HL-60 (cell line): ENCODE data around the gene PIRT.

Experiments
- POLR2AphosphoS5 ChIP-seq: IDR thresholded peaks from 2 replicates; pipeline ENCODE4 v1.6.1; 2012; ENCODE audit warnings: low read depth
- TF ChIP-seq, protein P1 (sequence below): IDR thresholded peaks from one replicate; pipeline ENCODE4 v1.5.1; 2011; ENCODE audit warnings: low read length, control low read depth, inconsistent platforms; ENCODE audit not compliant: insufficient read depth

DNA sequence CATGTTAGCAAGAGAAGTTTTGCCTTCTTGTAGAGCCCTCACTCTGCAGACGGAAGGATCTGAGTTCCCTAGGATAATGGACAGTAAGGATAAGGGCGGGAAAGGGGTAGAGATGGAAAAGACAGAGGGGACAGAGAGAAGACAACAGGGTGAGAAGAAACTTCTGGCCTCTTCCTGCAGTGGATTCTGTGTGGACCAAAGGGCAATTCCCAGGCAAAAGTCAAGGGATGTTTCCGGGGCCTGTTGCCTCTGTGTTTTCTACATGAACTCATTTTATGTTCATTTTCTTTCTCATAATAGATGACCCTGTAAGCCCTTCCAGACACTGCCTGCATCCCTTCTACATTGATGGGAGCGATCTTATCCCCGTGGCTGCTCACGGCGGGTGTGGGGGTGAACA is 33.3 kb downstream of the PIRT start:
- TF ChIP-seq, protein P1, sequence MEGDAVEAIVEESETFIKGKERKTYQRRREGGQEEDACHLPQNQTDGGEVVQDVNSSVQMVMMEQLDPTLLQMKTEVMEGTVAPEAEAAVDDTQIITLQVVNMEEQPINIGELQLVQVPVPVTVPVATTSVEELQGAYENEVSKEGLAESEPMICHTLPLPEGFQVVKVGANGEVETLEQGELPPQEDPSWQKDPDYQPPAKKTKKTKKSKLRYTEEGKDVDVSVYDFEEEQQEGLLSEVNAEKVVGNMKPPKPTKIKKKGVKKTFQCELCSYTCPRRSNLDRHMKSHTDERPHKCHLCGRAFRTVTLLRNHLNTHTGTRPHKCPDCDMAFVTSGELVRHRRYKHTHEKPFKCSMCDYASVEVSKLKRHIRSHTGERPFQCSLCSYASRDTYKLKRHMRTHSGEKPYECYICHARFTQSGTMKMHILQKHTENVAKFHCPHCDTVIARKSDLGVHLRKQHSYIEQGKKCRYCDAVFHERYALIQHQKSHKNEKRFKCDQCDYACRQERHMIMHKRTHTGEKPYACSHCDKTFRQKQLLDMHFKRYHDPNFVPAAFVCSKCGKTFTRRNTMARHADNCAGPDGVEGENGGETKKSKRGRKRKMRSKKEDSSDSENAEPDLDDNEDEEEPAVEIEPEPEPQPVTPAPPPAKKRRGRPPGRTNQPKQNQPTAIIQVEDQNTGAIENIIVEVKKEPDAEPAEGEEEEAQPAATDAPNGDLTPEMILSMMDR, result no peak
- TF ChIP-seq POLR2AphosphoS5, result no peak
